Thyroid gland (tissue), 4 donors: ENCODE results near the gene ADAM8. TPM values are rescaled to one million over a fixed set of nuclear protein-coding genes. Genes with fewer than 3 reads are reported as not detected.

Experiments used
- DNase-seq, 2 donors: peaks; one replicate each; pipeline ENCODE4 v3.0.0-alpha.2; 2019
- H3K27ac ChIP-seq, 3 donors: fragments of 200-600 bp; sonication (generic); 1 replicate in 2 of 3; 2 replicates in 1 of 3; pipeline ENCODE4 v1.5.1; 2016 to 2019; ENCODE audit warnings: mild to moderate bottlenecking in 1 of 3, moderate library complexity in 1 of 3
- H3K27me3 ChIP-seq: fragments of 200-600 bp; sonication (generic); one replicate; pipeline ENCODE4 v1.5.1; 2019
- H3K36me3 ChIP-seq, 2 donors: fragments of 200-600 bp; sonication (generic); one replicate each; pipeline ENCODE4 v1.5.1; 2016 to 2019
- H3K4me1 ChIP-seq, 2 donors: fragments of 200-600 bp; sonication (generic); one replicate each; pipeline ENCODE4 v1.5.1; 2017 to 2019
- H3K4me3 ChIP-seq, 3 donors: fragments of 200-600 bp; sonication (generic); replicated peaks in 1 of 3; 1 replicate in 2 of 3; 2 replicates in 1 of 3; pipeline ENCODE4 v1.5.1; 2016; ENCODE audit warnings: mild to moderate bottlenecking in 1 of 3
- H3K9me3 ChIP-seq: fragments of 200-600 bp; sonication (generic); one replicate; pipeline ENCODE4 v1.5.1; 2017
- POLR2A ChIP-seq, 2 donors: fragments of 450-650 bp; IDR thresholded peaks; one replicate each; pipeline ENCODE4 v1.6.1; 2017; ENCODE audit warnings: antibody characterized with exemption in 2 of 2, mild to moderate bottlenecking in 2 of 2, moderate library complexity in 1 of 2
- WGBS, 2 donors: methylation state at CpG; one replicate each; pipeline ENCODE4 v1.1.5; 2017; 5-methylcytosine and 5-hydroxymethylcytosine counted together
- intact Hi-C: fragments of 100-400 bp; cut with DNase I; formaldehyde crosslinking; loops from one replicate; pipeline ENCODE4 v1.15.1; 2023
- microRNA counts, 2 donors: library from miRNA; unstranded; fragments of <30 nt; microRNA quantifications; one replicate each; lab custom pipeline; 2016 to 2017
- microRNA-seq: library from miRNA; unstranded; fragments of <30 nt; microRNA quantifications from one replicate; pipeline ENCODE4, GENCODE V29; 2016
- total RNA-seq, 4 donors: library from RNA; depleted of rRNA; stranded (reverse); fragments of >200 nt; gene quantifications; one replicate each; pipeline ENCODE4 v1.2.3, GENCODE V29; 2016
- TF ChIP-seq, protein P1 (sequence below), 6 experiments: fragments of 200-600 bp in 3 of 6; fragments of 450-650 bp in 3 of 6; sonication (generic) in 3 of 6; IDR thresholded peaks; one replicate each; pipeline ENCODE4 v1.5.1; 2016 to 2019; ENCODE audit warnings: antibody characterized with exemption in 6 of 6, mild to moderate bottlenecking in 2 of 6, inconsistent platforms in 1 of 6, moderate library complexity in 1 of 6

The ADAM8 gene
- total RNA-seq, 4 donors from 2014 or later, result 1.6 to 9.8 (median 2.6) TPM

DNA sequence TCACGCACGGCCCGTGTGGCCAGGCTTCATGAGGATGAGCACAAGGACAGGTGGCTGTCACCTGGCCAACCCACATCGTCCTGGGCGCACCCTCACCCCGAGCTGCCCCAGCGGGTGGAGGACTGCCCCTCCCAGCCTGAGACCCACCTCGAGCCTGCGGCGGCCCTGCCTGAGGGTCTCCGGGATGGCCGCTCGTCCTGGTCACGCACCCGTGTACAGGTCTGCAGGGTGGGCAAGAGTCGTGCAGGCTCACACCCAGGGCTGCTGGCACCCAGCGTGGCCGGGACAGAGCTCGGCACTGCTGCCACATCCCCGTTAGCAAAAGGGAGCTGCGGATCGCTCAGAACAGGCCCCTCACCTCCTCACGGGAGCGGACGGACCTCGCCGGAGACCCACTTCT, 61.1 kb downstream of the ADAM8 start:
- Histone ChIP-seq H3K4me3 (no peak overlapping the region), H3K36me3 (no peaks in the 10 kb centered on the region), H3K27ac (no peak overlapping the region), H3K4me1 (no peaks in the 10 kb centered on the region), H3K27me3 (no peaks in the 10 kb centered on the region), H3K9me3 (no peaks in the 10 kb centered on the region)
- 95 to 98% methylated on average over 14 to 16 of the region's 27 CpGs for WGBS, 2 donors
- TF ChIP-seq, protein P1, sequence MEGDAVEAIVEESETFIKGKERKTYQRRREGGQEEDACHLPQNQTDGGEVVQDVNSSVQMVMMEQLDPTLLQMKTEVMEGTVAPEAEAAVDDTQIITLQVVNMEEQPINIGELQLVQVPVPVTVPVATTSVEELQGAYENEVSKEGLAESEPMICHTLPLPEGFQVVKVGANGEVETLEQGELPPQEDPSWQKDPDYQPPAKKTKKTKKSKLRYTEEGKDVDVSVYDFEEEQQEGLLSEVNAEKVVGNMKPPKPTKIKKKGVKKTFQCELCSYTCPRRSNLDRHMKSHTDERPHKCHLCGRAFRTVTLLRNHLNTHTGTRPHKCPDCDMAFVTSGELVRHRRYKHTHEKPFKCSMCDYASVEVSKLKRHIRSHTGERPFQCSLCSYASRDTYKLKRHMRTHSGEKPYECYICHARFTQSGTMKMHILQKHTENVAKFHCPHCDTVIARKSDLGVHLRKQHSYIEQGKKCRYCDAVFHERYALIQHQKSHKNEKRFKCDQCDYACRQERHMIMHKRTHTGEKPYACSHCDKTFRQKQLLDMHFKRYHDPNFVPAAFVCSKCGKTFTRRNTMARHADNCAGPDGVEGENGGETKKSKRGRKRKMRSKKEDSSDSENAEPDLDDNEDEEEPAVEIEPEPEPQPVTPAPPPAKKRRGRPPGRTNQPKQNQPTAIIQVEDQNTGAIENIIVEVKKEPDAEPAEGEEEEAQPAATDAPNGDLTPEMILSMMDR (IDR thresholded peaks at IDR 0.05), result no peak
- TF ChIP-seq POLR2A (IDR thresholded peaks at IDR 0.05), result no peak
- intact Hi-C loops, result no loop called here
- no peak for DNase-seq

DNA sequence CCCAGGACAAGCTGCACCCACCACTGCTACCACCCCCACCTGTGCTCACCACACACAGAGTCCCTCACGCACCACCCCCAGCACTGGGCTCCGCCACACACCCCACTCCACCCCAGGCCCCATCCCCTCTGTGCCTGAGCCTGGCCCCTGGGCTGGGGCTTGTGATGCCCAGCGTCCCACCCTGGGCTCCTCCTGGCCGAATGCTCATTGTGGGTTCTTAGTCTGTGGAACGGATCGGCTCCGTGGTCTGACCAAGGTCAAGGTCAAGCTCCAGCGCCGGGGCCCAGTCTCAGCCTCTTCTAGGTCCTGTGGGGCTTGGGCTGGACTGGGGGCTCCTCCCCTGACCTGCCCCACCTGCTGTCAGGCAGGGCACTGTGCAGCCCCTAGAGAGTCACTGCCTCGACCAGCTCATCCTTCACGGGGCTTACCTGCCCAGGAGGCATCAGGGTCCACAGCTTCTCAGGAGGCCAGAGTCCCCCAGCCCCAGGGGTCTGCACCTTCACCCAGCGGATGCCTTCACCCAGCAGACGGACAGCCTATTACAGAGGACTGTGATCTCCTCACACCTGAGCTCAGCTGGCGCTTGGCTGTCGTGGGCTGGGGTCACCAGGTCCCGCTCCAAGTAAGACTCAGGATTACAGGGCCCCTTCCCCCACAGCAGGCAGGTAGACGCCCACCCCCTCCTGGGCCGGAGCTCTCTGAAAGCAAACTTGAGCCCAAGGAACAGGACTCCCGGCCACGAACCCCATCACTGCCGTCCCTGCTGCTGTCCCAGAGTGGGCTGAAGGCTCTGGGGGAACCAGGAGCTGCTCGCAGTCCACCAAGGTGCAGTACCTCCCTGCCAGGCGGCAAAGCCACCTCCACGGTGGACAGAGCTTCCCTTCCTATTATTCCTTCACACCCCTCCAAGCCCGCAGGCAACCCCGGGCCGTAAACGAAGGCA, 61.9 kb downstream of the ADAM8 start:
- Histone ChIP-seq H3K27ac (no peak overlapping the region), H3K9me3 (no peaks in the 10 kb centered on the region), H3K4me3 (no peak overlapping the region), H3K36me3 (no peaks in the 10 kb centered on the region), H3K4me1 (no peaks in the 10 kb centered on the region), H3K27me3 (no peaks in the 10 kb centered on the region)
- WGBS, 2 donors, result 83 to 93% methylated on average over 14 to 22 of the region's 28 CpGs
- intact Hi-C loops, result no loop called here
- TF ChIP-seq, protein P1 (IDR thresholded peaks at IDR 0.05), result no peak
- TF ChIP-seq POLR2A (IDR thresholded peaks at IDR 0.05), result no peak
- DNase-seq, result no peak

DNA sequence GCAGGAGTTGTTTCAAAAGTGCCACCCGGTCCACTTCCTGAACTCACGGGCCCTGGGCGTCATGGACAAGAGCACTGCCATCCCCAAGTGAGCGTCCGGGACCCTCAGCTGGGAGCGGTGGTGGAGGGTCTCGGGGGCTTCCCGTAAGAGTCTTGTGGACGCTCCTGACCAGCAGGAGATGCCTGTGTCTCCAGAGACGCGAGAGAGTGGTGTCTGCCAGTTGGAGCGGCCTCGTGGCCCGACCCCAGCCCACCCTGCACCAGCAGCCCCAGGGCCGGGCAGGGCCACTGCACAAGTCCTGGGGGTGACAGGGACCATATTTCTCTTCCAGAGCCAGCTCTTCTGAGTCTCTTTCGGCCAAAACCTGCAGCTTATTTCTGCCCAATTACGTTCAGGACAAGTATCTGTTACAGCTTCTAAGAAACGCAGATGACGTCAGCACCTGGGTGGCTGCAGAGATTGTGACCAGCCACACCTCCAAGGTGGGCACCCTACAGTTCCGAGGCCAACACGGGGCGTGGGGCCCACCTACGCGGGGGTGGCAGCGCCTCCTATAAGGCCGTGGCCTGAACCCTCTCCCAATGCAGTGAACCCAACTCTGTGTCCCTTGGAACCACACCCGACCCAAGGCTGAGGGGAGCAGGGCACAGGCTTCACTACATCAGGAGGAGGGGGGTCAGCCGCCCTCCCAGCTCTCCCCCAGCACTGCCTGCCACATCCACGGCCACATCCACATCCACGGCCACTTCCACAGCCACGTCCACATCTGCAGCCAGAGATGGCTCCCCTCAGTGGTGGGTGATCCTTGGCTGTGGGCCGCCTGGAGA, 62.8 kb downstream of the ADAM8 start:
- Histone ChIP-seq H3K27ac (no peak overlapping the region), H3K9me3 (no peaks in the 10 kb centered on the region), H3K4me3 (no peak overlapping the region), H3K27me3 (no peaks in the 10 kb centered on the region), H3K36me3 (no peaks in the 10 kb centered on the region), H3K4me1 (no peaks in the 10 kb centered on the region)
- intact Hi-C loops, result no loop called here
- DNase-seq, result no peak
- TF ChIP-seq POLR2A (IDR thresholded peaks at IDR 0.05), result no peak
- 87 to 92% methylated on average over 19 to 31 of the region's 32 CpGs for WGBS, 2 donors

DNA sequence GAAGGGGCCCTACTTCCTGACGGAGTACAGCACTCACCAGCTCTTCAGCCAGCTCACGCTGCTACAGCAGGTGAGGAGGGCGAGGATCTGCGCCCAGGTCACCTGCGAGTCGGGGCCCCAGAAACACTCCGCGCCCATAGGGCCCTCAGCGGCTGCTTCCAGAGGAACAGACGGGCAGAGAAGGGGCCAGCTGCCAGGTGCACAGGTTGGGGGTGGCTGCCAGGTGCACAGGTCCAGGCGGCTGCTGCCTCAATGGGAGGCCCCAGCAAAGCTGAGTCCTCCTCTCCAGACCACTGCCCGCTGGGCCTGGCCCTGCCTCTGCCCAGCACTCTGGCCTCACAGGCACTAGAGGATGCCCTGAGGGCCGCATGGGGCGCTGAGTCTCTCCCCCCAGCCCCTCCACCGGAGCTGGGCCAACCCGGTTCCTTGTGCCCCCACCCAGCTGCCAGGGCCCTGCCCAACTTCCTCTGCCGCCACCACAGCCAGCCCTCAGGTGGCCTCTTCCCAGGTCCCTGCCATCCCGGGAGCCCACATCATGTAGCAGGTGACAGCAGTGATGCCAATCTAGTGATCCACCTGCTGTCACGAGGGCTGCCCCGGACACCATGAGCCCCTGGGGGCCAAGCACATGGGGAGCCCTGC, 63.7 kb downstream of the ADAM8 start:
- Histone ChIP-seq H3K9me3 (no peaks in the 10 kb centered on the region), H3K4me1 (no peaks in the 10 kb centered on the region), H3K27ac (no peak overlapping the region), H3K4me3 (no peak overlapping the region), H3K27me3 (no peaks in the 10 kb centered on the region), H3K36me3 (no peaks in the 10 kb centered on the region)
- no peak for TF ChIP-seq POLR2A (IDR thresholded peaks at IDR 0.05)
- TF ChIP-seq, protein P1 (IDR thresholded peaks at IDR 0.05), result no peak
- intact Hi-C loops, result no loop called here
- WGBS, 2 donors, result 91 to 99% methylated on average over 7 to 13 of the region's 20 CpGs
- no peak for DNase-seq

MicroRNA genes within 50 kb of the gene (microRNA counts, 767-probe panel; counts per million panel counts)
- 0 to 1,236 counts per million in 2 donors for microRNA hsa-miR-202-3p (lab: Ali Mortazavi, UCI)

Small RNA genes lying within 50 kb of the gene (microRNA-seq; reads per million reads assigned to microRNA genes)
- 8.8 reads per million, percentile 23 among the genes with 10 or more reads in this experiment for gene MIR202

Other genes starting within 250 kb of the ADAM8 start
- under 1 TPM; 0.13 to 0.40 (median 0.29) TPM for gene ADGRA1, start 188.9 kb downstream of the ADAM8 start, total RNA-seq
- gene KNDC1, start 116.6 kb downstream of the ADAM8 start, total RNA-seq, result 1 to 10 TPM; 2.1 to 9.3 (median 3.5) TPM
- gene UTF1, start 46.7 kb downstream of the ADAM8 start, total RNA-seq, result not detected
- 1 to 10 TPM in 1 of 4 donors, under 1 TPM in 2, not detected in 1; 0.40 to 1.3 (median 0.63) TPM for gene VENTX, start 39.0 kb downstream of the ADAM8 start, total RNA-seq
- 10 to 100 TPM; 56.5 to 73.3 (median 62.9) TPM for gene TUBGCP2, start 32.0 kb upstream of the ADAM8 start, total RNA-seq
- 10 to 100 TPM; 22.0 to 53.6 (median 26.2) TPM for gene ZNF511, start 32.0 kb upstream of the ADAM8 start, total RNA-seq
- 1 to 10 TPM in 1 of 4 donors, under 1 TPM in 1, not detected in 2; 0.13 to 1.5 TPM for gene CALY, start 60.0 kb upstream of the ADAM8 start, total RNA-seq
- not detected for gene PRAP1, start 70.5 kb upstream of the ADAM8 start, total RNA-seq
- gene FUOM, start 81.2 kb upstream of the ADAM8 start, total RNA-seq, result 10 to 100 TPM in 3 of 4 donors, 1 to 10 TPM in 1; 7.4 to 25.9 (median 18.9) TPM
- gene ECHS1, start 96.5 kb upstream of the ADAM8 start, total RNA-seq, result 100 to 1,000 TPM in 2 of 4 donors, 10 to 100 TPM in 2; 73.9 to 135 (median 99.5) TPM
- gene PAOX, start 102.4 kb upstream of the ADAM8 start, total RNA-seq, result 10 to 100 TPM in 2 of 4 donors, 1 to 10 TPM in 2; 3.5 to 11.0 (median 9.9) TPM
- gene MTG1, start 117.3 kb upstream of the ADAM8 start, total RNA-seq, result 10 to 100 TPM; 23.8 to 40.8 (median 35.0) TPM
- gene SPRN, start 147.8 kb upstream of the ADAM8 start, total RNA-seq, result under 1 TPM in 1 of 4 donors, not detected in 3; 0.15 TPM
- gene SCART1, start 177.1 kb upstream of the ADAM8 start, total RNA-seq, result 10 to 100 TPM in 1 of 4 donors, 1 to 10 TPM in 3; 2.6 to 12.6 (median 3.4) TPM